Gastrocnemius medialis (tissue), 4 donors: Measurements from ENCODE around the gene XXYLT1. TPM values are rescaled to one million over a fixed set of nuclear protein-coding genes. Genes with fewer than 3 reads are reported as not detected.
A peak's percentile ranks its signal among the peaks of the same experiment; 100 is the strongest.

ENCODE experiments used
- ATAC-seq, 2 donors: fragments of 150-250 bp; one replicate each; pipeline ENCODE4 v1.9.1; 2016
- DNase-seq, 2 donors: peaks; one replicate each; pipeline ENCODE4 v3.0.0-alpha.2; 2019
- H3K27ac ChIP-seq, 4 donors: fragments of 200-600 bp; sonication (generic); 1 replicate in 1 of 4; 2 replicates in 3 of 4; pipeline ENCODE4 v1.5.1; 2016 to 2018; ENCODE audit warnings: mild to moderate bottlenecking in 2 of 4, moderate library complexity in 1 of 4
- H3K27me3 ChIP-seq, 3 donors: fragments of 200-600 bp; sonication (generic) in 2 of 3; 1 replicate in 1 of 3; 2 replicates in 2 of 3; pipeline versions ENCODE4 v1.5.1 to v1.6.0; 2016 to 2019; ENCODE audit warnings: mild to moderate bottlenecking in 1 of 3, moderate library complexity in 1 of 3
- H3K36me3 ChIP-seq, 2 donors: fragments of 200-600 bp; sonication (generic) in 1 of 2; one replicate each; pipeline ENCODE4 v1.5.1; 2017 to 2018
- H3K4me1 ChIP-seq, 2 donors: fragments of 200-600 bp; sonication (generic) in 1 of 2; one replicate each; pipeline ENCODE4 v1.5.1; 2016 to 2017; ENCODE audit warnings: mild to moderate bottlenecking in 2 of 2
- H3K4me3 ChIP-seq, 4 donors: fragments of 200-600 bp; sonication (generic) in 3 of 4; 1 replicate in 1 of 4; 2 replicates in 3 of 4; pipeline ENCODE4 v1.5.1; 2016 to 2019; ENCODE audit warnings: mild to moderate bottlenecking in 2 of 4
- H3K9me3 ChIP-seq, 3 donors: fragments of 200-600 bp; sonication (generic) in 2 of 3; 1 replicate in 1 of 3; 2 replicates in 2 of 3; pipeline ENCODE4 v1.5.1; 2016 to 2019
- CTCF ChIP-seq, 5 experiments: fragments of 450-650 bp in 3 of 5; fragments of 200-600 bp in 2 of 5; sonication (generic) in 2 of 5; IDR thresholded peaks in 4 of 5; conservative IDR thresholded peaks in 1 of 5; 1 replicate in 4 of 5; 2 replicates in 1 of 5; pipeline ENCODE4 v1.5.1; 2016 to 2019; ENCODE audit warnings: antibody characterized with exemption in 5 of 5, mild to moderate bottlenecking in 3 of 5, moderate library complexity in 3 of 5
- POLR2A ChIP-seq, 2 donors: fragments of 450-650 bp; IDR thresholded peaks; one replicate each; pipeline ENCODE4 v1.6.1; 2017; ENCODE audit warnings: antibody characterized with exemption in 2 of 2, mild to moderate bottlenecking in 2 of 2, moderate library complexity in 2 of 2
- in situ Hi-C, 4 donors: fragments of 200-750 bp; cut with MboI; loops; one replicate each; pipeline versions ENCODE4 v1.15.0 to v1.8.0; 2017; ENCODE audit warnings: low sequenced_read_pairs in 4 of 4
- intact Hi-C: fragments of 100-400 bp; cut with DNase I; formaldehyde crosslinking; loops from one replicate; pipeline ENCODE4 v1.15.1; 2023; ENCODE audit warnings: low total_unique reads
- total RNA-seq, 4 donors: library from RNA; depleted of rRNA; stranded (reverse); fragments of >200 nt; gene quantifications; one replicate each; pipeline versions ENCODE4 v1.1.0 to v1.2.3, GENCODE V29; 2016

Gene XXYLT1
- total RNA-seq, 4 donors from 2014 or later = 0.87 to 3.1 (median 1.3) TPM

DNA sequence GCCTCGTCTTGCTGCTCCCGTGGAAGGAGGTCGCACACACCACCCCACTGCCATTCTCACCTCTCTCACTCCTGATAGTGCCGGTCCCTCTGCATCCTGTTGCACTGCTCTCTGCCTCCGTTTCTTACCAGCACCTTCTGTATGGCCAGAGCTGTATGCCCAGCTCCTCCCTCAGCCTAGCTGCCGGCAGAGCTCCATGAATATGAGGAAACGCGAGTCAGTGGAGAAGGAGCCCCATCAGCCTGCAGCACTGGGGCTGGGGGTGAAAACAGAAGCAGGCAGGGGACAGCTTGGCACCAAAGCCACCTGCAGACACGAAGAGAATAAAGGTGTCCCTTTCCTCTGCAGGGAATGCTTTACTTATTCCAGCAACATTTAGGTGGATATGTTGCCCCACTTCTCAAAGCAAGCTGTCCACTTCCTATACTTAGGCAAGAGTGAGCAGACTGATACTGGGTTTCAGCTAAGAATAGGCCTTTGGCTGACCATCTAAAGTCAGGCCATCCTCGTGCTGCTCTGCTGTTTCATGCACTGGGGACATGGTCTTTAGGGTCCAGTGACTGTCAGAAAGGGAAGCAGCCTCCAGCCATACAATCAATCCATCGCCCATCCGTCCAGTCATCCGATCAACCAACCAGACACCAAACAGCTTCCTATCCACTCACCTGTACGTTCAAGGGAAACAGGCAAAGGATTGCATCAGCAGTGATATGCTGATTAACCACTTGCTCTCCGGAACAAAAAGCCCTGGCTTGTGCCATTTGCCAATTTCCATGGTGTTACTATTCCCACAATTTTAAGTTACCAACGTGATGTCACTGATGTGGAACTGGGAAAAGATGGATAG lies 222.7 kb downstream of the XXYLT1 start:
- peak; percentile 98 to 99 for ATAC-seq
- Histone ChIP-seq H3K4me3 (peak overlapping the region in 3 of 4 donors; percentile 6 to 27 (median 10)), H3K4me1 (peaks cover 12 to 14% of the 10 kb centered on the region in 2 donors), H3K27ac (peak overlapping the region; percentile 77 to 83 (median 80)), H3K36me3 (no peaks in the 10 kb centered on the region), H3K9me3 (no peaks in the 10 kb centered on the region), H3K27me3 (no peaks in the 10 kb centered on the region)
- DNase-seq = peak; percentile 32 to 56
- in situ Hi-C loops = no loop called here
- TF ChIP-seq POLR2A (IDR thresholded peaks at IDR 0.05) = no peak
- TF ChIP-seq CTCF (IDR thresholded peaks at IDR 0.05 in 4 of 5, conservative IDR thresholded peaks at IDR 0.05 in 1 of 5) = no peak
- intact Hi-C loops = no loop called here

- no peak for ATAC-seq
- TF ChIP-seq CTCF (IDR thresholded peaks at IDR 0.05 in 4 of 5, conservative IDR thresholded peaks at IDR 0.05 in 1 of 5) = no peak
- TF ChIP-seq POLR2A (IDR thresholded peaks at IDR 0.05) = no peak
- intact Hi-C loops = no loop called here
Measured at GRCh38 chr3:195047536-195047935, 223.4 kb downstream of the XXYLT1 start.

GRCh38 chr3:195046441-195046840 lies 224.5 kb downstream of the XXYLT1 start:
- H3K4me3 ChIP-seq = no peak overlapping the region
- in situ Hi-C loops = no loop called here
- no peak for TF ChIP-seq CTCF (IDR thresholded peaks at IDR 0.05 in 4 of 5, conservative IDR thresholded peaks at IDR 0.05 in 1 of 5)
- no peak for TF ChIP-seq POLR2A (IDR thresholded peaks at IDR 0.05)
- no peak overlapping the region for H3K27ac ChIP-seq
- no peaks in the 10 kb centered on the region for H3K27me3 ChIP-seq
- H3K4me1 ChIP-seq = peaks cover 12 to 14% of the 10 kb centered on the region in 2 donors
- DNase-seq = no peak
- intact Hi-C loops = no loop called here
- no peak for ATAC-seq
- no peaks in the 10 kb centered on the region for H3K9me3 ChIP-seq
- H3K36me3 ChIP-seq = no peaks in the 10 kb centered on the region

More at GRCh38 chr3:195047536-195047935, 223.4 kb downstream of the XXYLT1 start:
- Histone ChIP-seq H3K4me1 (peaks cover 12 to 14% of the 10 kb centered on the region in 2 donors), H3K9me3 (no peaks in the 10 kb centered on the region), H3K27ac (peak overlapping the region; percentile 77 to 83 (median 80)), H3K36me3 (no peaks in the 10 kb centered on the region), H3K27me3 (no peaks in the 10 kb centered on the region), H3K4me3 (no peak overlapping the region)
- in situ Hi-C loops = no loop called here
- DNase-seq = no peak

GRCh38 chr3:195045481-195046210 lies 225.3 kb downstream of the XXYLT1 start:
- Histone ChIP-seq H3K36me3 (no peaks in the 10 kb centered on the region), H3K4me1 (peaks cover 12 to 14% of the 10 kb centered on the region in 2 donors), H3K9me3 (no peaks in the 10 kb centered on the region), H3K27me3 (no peaks in the 10 kb centered on the region), H3K4me3 (no peak overlapping the region), H3K27ac (no peak overlapping the region)
- ATAC-seq (no peak), DNase-seq (no peak)
- TF ChIP-seq CTCF (IDR thresholded peaks at IDR 0.05 in 4 of 5, conservative IDR thresholded peaks at IDR 0.05 in 1 of 5) (no peak), POLR2A (IDR thresholded peaks at IDR 0.05) (no peak)
- in situ Hi-C loops = no loop called here
- intact Hi-C loops = no loop called here
